A204.1 (cell line): Measurements from ENCODE around the gene UNC5B.

Source experiments
- FAIRE-seq: peaks from 2 replicates; lab custom pipeline; 2012; peaks lifted over from hg19 to GRCh38; lab: Jason Lieb, UNC

Gene UNC5B

DNA sequence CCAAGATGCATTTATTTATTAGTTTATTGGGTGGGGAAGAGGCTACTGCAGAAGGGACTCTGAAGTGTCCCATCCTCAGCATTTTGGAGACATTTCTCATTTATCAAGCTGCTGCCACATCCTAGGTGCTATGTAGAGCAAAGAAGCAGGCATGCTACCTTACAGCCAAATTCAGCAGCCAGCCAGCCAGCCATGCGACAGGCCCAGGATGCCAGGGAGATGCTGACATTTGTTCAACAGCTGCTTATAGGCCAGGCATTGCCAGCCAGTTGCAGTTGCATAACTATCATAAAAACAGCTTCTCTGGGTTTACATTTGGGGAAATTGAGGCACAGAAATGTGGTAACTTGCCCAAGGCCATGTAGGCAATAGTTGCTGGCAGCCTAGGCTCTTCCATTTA is 109.0 kb downstream of the UNC5B start:
- FAIRE-seq: no peak

DNA sequence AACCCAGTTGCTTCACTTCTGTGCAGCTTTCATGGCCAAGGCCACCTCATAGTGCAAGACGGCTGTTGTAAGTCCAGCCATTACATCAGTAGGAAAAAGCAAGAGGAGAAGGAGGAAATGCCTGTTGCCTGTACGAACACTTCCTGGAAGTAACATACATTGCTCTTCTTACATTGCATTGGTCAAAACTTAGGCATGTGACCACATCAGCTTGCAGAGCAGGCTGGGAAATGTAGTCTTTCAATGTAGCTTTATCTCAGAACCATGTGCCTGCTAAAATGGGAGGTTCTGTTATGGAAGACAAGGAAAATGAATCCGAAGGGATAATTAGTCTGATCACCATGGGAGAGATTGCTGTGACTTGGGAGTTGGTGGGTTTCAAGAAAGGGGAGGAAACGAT is 111.0 kb downstream of the UNC5B start:
- no peak for FAIRE-seq

DNA sequence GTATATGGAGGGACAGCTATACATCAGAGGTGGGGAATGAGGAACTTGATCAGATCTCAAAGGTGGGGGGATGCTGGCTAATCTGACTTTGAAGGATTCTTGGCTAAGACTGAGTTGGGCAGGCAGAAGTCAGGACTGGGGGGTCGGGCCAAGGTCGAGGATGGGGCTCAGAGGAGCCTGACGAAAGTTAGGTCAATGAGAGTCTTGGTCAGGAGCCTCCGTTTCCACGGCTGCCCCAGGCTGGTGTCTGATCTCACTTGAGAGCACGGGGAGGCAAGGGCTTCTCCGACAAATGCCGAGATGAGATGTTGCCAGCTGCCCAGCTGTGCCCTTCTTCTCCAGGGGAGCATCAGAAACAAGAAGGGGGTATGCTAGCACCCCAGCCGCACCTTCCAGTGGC is 112.4 kb downstream of the UNC5B start:
- no peak for FAIRE-seq

DNA sequence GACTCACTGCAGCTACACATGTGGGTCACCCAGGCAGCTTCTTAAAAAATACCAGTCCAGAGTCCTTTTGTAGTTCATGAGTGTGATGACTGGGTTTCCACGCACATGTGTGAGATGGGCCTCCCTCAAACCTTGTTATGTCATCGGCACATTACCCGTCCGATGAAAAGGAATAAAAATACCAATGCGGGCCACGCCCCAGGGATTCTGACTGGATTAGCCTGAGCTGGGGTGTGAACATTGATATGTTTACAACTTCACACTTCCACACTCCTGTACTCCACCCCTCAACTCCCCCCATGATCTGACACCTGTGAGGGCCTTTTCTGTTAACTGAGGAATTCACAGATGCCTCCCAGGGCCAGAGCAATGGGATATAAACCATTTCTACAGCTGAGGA is 112.9 kb downstream of the UNC5B start:
- no peak for FAIRE-seq

DNA sequence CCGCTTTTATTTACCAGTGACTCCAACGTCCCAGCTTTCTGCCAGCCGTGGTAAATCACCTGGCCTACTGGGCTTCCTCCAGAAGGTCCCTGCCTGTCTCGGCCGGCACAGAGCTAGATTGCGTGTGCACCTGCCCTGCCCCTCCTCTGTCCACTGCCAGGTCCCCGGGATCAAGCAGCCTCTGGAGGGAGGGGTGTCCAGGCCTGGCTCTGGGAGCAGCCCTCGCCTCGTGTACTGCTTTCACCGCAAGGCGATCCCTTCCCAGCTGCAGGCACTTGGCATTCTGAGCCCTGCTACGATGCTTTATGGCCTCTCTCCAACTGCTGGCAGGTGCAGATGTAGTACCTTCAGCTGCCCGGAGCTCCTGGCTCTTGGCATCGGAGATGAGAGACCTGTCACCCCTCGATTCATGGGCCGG is 114.1 kb downstream of the UNC5B start:
- FAIRE-seq: no peak

DNA sequence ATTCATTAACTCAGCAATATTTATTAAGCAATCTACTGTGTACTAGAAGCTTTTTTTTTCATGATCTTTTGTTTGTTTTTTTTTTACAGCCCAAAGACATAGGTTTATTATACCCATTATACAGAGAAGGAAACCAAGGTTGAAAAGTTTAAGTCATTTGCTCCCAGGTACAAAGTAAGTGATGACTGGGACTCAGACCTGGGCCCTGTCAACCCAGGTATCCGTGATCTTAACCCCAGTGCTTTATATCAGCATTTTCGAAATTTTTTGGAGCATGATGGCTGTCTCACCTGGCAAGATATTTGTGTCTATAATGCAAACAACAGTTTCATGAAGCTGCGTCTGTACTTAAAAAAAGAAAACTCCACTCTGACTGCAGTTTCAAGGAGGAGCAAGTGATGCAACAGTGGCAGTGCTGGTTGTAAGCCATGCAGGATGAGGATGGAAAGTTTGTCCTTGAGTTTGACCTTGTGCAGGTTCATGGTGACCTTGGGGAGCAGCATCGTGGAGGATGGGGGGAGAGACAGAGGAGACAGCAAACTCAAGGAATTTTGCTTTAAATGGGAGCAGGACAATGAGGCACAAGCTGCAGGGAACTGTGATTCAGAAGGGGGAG is 118.5 kb downstream of the UNC5B start:
- no peak for FAIRE-seq

DNA sequence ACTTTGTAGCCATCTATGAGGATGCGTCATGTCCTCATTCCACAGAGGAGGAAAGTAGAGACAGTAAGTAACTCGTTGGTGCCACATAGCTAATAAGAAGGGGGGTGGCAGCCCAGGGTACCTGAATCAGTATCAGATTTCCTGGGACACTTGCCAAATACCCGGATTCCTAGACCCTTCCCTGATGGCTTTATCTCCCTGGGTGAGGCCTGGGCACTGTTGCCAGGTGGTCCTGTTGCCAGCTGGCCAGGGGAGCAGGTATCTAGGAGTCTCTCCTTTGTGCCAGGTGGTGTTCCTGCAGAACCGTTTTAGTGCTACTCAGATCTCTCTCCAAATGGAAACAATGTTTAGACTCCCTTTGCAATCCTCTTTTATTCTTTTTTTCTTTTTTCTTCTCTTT is 119.4 kb downstream of the UNC5B start:
- FAIRE-seq: no peak

DNA sequence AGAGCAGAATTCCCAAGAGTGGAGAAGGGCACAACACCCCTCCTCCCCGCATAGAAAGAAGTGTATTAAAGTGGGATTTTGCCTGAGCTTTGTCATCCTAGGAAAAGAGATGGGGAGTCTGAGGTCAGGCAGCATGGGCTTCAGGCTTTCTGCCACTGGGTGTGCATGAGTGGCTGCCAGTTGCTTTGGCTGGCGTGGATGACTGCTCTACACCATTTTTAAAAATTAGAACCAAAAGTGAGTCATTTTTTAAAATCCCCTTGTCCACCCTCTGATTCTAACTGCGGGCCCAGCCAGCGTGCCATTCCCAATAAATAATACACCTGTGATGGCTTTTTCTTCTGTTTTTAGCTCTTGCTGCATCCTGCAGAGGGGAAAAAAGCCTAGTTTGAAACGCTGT is 120.1 kb downstream of the UNC5B start:
- no peak for FAIRE-seq

DNA sequence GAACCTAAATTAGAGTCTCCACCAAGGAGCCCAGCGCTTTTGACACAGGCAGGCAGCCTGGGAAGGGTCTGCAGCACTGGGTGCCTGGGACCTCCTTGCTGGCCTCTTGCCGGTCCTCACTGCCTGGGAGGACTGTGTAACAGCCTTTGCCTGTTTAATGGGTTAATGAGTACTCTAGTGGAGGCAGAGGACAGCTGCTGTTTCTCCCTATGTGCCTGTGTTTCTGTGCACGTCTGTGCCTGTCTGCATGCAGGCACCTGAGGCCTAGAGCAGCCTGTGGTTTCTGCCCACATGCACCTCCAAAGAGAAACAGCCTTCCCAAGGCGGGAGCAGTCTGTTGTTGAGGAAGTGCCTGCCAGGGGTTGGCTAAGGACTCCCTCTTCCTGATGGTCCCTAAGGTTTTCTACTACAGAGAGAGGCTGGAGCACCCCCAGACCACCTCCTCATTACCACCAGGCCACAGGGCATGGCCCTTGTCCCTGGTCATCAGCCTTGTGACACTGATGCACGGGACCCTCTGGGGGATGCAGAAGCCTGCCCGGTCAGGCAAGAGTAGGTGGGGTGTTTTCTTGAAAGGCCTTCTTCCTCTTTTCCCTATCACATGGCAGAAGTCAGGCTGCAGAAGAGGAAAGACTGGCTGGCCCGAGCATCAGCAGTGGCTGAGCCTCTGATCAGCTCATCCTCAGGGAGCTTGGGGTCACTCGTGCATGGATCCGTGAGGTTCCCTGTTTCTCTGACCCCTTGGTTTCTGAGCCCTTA is 120.9 kb downstream of the UNC5B start:
- no peak for FAIRE-seq

DNA sequence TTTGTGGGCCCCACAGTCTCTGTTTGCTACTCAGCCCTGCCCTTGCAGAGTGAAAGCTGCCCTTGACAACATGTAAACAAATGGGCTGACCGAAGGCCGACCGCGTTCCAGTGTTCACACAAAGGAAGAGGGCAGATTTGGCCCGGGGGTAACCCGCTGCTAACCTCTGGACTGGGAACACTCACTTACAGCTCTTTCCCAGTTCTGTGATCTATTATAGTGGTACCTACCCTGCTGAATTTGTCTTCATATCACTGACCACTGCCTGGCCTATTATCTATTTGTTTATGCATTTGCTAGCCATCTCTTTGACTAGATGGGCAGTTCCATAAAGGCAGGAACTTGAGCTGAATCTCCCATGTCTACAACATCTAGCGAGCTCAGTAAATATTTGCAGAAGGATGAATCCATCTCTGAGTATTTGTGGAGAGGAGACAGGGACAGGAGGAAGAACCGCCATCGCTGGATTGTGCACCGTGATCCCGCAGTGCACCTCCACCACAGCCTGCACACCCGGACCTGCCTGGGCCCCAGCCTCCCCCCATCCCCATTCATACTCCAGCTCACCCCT is 121.9 kb downstream of the UNC5B start:
- FAIRE-seq: no peak

DNA sequence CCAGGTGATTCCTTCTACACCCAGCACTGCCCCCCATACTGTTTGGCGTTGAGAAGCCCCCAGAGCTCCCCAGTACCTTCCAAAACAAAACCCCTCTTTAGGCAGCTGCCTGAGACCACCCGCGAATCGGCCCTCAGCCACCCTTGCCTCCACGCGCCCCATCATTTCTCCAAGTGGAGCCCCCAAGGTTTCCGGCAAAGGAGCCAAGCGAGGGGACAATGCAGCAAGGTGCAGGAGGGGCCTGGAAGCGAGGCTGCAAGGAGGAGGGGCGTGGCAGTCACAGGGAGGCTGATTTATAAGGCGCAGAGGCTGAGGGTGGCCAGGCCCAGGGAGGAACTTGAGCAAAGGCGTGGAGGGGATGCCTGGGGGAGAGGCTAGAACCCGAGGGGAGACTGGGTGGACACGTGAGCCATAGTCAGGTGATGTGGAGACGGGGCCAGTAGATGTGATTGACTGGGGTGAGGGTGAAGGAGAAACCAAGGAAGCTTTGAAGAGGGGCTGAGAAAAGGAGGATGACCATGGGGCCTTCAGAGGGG is 122.9 kb downstream of the UNC5B start:
- FAIRE-seq: no peak

DNA sequence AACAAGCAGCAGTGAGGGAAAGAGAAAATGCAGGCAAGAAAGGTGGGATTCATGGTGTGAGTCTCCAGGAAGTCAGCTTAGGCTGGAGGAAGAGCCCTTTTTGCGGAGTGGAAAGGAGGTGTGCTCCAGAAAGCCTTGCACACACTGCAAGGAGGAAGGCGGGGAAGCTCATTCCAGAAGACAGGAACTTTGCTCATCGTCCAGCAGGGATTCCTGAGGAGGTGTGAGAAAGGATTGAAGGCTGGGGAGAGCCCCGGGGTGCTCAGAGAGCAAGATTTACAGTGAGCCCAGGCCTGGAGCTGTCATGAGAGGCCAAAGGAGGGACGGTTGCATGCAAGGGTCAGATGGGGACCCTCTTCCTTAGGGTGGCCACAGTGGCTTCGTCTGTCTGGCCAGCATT is 124.3 kb downstream of the UNC5B start:
- FAIRE-seq: no peak

DNA sequence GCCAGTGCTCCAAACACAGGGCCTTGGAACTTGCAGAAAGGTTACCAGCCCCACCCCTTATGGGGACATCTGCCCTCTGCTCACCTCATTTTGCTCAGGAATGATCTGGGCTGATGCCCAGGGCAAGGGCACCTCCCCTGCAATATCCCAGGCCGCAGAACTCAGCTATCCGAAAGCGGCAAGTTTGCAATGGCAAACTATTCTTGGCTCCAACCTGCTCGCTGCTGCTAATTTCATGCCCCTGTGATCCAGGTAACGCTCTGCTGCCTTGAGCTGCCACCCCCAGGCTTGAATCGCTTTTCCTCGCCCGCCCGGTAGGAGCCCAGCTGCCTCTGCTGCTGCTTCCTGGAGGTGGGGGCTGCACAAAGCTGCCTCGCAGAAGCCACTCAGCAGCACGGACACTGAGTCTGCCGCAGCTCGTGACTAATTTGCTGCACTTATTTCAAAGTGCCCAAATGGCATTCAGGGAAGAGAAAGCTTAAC is 124.9 kb downstream of the UNC5B start:
- FAIRE-seq: no peak

DNA sequence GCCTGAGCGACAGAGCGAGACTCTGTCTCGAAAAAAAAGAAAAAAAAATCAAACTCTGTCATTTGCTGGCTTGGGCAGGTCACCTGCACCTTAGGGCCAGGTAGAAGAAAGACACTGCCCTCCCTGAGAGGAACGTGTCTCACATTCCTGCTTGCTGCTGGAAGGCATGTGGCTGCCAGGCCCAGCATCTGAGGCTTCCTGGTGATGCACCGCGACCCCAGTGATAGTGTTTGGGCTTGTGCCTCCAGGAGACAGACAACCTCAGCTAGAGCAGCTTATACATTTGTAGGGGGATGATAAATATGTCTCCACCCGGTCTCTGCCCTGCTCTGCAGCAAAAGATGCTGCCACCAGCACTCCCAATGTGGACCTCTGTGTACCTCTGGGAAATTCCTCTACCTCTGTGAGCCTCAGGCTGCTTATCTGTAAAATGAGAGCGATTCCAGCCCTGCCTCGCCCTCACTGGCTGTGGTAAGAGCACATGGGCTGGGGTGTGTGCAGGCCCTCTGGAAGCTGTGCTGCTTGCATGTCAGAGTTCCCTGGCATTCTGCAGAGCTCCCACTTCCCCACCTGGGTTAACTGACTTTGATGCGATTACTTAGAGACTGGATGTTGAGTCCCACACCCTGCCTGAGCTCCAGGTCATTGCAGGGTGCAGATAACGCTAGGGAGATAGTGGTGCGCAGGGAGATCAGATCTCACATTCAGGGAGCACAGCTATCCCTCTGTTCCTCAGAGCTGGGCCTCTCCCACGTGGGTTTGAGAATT is 126.5 kb downstream of the UNC5B start:
- no peak for FAIRE-seq

DNA sequence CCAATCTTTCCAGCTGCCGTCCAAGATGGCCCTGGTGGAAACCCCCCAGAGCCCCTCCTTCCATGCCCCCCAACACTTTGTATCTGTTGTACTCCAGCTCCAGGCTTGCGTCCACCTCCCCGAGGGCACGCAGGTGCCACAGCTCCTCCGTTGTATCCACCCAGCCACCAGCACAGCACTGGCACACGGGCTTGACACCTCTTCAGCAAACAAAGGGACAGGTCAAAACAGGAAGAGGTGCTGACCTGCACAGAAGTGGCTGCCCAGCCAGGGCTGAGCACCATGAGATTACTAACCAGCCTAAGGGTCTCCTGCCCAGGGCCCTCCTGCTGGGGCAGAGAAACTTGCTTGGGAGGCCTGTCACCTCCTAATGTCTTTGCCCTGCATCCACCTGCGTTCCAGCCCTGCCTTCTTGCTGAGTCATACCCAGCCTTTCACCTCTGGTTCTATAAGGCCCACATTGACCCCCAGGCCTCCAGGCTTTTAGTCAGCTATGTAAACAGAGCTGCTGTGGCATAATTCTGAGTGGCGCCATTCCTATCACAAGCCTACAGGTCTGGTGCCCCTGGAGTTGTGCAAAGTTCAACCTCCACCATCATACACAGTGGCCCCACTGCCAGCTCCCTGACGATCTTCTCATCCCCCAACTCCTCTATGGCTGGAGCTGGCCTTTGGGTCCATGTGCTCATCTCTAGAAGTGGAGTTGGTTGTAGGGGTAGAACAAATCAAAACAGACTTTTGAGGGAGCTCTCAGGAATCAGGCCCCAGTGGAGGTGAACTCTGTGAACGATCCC is 127.6 kb downstream of the UNC5B start:
- FAIRE-seq: no peak

DNA sequence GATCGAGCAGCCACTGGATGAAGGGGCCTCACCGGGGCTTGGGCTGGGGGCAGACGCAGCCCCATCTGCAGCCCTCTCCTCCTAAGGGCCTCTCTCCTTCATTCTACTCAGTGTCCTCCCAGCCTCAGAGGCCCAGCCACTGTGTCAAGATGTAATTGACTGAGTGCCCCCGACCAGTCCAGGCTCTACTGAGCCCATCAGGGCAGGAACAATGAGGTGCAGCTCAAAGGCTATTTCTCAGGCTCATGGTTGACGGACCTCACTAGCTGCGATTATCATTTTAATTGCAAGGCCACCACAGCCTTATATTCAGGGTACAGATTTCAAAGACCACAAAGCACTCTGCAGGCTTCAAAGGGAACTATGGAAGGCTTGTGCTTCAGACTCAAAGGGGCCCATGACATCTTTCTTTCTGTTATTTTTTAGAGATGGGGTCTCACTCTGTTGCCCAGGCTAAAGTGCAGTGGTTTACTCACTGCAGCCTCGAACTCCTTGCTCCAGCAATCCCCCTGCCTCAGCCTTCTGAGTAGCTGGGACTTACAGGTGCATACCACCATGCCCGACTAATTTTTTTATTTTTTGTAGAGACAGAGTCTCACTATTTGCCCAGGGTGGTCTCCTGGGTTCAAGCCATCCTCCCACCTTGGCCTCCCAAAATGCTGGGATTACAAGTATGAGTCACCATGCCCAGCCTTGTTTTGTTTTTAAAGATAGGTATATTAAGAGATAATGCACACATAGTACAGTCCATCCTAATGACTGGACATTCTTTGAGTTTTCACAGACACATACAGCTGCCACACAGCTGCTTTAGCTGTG is 130.4 kb downstream of the UNC5B start:
- no peak for FAIRE-seq

DNA sequence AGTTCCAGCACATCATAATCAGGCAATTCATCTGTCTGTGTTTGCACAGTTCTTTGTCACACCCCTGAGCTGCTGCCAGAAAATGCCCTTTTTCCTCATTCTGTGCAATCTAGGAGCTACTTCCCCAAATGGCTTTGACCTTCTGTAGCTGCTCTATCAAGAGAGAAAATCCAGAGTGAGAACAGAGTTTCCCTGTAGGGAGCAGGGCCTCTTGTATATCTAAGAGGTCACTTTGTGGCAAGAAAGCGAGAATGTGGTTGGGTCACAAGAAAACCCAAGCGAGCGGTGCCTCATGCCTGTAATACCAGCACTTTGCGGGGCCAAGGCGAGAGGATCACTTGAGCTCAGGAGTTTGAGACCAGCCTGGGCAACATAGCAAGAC is 131.0 kb downstream of the UNC5B start:
- no peak for FAIRE-seq

DNA sequence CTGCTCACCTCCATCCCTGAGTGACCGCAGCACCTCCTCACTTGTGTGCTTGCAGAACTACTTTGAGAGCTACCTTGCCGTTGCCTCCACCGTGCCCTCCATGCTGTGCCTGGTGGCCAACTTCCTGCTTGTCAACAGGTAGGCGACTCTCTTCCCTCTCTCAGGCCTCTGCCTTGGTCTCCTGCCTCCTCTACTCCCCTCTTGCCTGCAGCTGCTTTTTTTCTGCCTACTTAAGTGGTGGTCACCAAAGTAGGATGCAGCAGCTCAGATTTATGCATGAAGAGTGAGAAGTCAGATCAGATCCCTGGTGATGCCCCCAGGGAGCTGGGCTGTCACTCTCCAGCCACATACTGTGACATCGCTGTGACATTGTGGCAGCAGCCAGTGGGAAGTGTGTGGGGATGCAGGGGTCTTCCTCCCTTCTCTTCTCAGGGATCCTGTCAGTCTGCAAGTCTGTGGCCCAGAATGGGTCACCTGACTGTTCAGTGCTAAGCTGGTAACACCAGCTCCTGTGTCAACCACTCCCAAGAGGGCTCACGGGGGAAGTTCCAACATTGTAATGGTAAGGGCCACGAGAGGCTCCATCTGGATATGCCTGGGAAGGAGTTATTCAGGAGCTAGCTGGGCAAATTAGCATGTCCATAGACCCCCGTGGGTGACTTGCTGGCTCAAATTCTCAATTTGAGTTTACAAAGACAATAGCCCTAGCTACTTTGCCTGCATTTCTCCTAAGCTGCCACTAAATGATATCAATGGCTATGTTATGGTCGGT is 132.0 kb downstream of the UNC5B start:
- FAIRE-seq: no peak

DNA sequence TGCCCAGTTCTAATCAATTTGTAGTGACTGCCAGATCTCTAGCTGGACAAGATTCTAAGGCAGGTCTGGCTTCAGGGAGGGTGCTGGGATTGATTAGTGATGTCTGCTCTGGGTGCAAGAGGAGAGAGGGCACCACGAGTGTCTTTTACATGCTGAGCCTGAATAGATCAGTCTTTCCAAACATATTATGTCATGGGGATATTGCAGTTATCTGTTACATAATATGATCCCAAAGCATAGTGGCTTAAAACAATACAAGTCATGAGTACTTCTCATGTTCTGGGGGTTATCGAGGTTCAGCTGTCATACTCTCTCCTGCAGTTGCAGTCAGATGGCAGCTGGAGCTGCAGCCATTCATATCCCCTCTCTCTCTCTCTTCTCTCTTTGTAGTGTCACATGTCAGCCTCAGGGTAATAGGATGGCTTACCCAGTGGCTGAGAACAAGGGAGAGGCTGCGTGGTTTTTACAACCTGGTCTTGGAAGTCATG is 132.7 kb downstream of the UNC5B start:
- FAIRE-seq: no peak

DNA sequence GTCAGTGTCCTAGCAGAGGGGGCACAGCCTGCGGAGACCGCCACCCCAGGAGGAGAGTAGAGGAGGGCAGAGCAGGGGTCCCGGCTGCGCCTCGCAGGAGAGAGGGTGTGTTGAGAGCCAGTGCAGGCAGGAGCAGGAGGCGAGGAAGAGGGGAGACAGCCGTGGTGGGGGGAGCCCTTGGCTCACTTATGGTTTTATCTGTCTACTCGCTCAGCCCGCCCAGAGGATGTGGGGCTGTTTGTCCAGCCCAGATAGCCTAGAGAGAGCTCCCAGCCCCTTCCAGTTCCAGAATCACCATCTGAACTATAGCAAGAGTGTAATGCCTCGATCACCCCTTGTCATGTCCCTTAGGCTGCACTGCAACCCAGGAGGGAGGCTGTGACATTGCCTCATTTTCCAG is 133.3 kb downstream of the UNC5B start:
- no peak for FAIRE-seq
